Measurements from ENCODE around the gene FLT1.

Gene FLT1

DNA sequence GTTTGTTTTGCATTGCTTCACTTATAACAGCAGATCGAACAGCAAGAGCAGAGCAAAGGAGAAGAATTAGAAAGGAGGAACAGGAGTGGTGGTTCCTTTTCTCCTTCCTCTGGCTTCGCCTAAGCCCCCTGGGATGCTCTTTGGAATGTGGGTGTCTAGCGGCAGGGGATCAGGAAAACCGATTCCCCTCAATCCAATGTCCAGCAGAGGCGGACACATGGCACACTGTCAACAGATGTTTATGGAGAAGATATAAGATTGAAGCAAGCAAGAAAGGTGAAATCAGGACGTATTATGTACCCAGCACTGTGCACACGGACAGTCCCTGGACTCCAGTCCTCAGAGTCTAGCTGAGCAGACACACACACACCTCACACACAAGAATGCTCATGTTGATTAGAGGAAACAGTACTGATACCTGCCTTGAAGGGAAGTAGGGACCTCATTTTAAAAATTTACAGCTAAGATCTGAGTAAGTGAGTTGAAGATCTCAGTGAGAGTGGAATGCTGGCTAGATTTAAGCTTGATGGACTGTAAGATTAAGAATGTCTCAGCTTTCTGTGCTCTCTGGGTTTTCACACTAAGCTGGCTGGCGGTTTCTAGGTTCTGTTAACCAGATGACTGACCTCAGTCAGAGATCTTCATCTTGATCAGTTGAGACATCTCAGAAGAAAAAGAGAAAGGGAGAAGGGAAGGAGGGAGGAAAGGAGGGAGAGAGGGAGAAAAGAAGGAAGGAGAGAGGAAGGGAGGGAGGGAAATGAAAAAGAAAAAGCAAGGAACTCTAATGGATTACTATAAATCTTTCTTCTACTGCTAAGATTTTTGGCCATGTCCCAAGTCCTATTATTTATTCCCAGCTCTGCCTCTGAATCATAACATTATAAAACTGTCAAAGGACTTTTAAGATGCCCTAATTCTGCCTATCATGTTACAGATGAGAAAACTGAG is 44.8 kb downstream of the FLT1 start:
- TF ChIP-seq, protein P1, sequence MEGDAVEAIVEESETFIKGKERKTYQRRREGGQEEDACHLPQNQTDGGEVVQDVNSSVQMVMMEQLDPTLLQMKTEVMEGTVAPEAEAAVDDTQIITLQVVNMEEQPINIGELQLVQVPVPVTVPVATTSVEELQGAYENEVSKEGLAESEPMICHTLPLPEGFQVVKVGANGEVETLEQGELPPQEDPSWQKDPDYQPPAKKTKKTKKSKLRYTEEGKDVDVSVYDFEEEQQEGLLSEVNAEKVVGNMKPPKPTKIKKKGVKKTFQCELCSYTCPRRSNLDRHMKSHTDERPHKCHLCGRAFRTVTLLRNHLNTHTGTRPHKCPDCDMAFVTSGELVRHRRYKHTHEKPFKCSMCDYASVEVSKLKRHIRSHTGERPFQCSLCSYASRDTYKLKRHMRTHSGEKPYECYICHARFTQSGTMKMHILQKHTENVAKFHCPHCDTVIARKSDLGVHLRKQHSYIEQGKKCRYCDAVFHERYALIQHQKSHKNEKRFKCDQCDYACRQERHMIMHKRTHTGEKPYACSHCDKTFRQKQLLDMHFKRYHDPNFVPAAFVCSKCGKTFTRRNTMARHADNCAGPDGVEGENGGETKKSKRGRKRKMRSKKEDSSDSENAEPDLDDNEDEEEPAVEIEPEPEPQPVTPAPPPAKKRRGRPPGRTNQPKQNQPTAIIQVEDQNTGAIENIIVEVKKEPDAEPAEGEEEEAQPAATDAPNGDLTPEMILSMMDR (IDR thresholded peaks at IDR 0.05; ENCODE audit: insufficient read depth, low read depth, low read length, missing control alignments) = no peak
- no peak for DNase-seq (ENCODE audit: low read depth)
- no peak overlapping the region for H3K4me3 ChIP-seq (ENCODE audit: low read length)

DNA sequence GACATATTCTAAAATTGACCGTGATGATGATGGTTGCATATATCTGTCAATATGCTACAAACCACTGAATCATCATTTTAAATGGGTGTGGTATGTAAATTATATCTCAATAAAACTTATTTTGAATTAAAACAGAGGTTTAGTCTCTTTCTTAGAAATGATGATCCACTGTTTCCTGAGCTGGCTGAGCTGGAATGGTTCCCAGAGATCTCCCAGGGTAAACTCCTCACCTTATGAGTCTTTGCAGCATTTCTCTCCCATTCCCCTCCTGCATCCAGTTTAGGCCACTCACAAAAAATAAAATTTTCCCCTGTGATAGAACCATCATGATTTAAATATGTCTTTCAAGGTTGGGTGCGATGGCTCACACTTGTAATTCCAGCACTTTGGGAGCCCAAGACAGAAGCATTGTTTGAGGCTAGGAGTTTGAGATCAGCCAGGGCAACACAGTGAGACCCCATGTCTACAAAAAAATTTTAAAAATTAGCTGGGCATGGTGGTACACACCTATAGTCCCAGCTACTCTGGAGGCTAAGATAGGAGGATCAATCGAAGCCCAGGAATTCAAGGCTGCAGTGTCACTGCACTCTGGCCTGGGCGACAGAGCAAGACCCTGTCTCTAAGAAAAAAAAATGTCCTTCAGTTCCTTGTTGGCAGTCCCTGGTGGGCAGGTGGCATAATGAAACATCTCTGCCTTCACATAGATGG is 46.1 kb downstream of the FLT1 start:
- TF ChIP-seq, protein P1 (IDR thresholded peaks at IDR 0.05; ENCODE audit: insufficient read depth, low read depth, low read length, missing control alignments) = no peak
- no peak overlapping the region for H3K4me3 ChIP-seq (ENCODE audit: low read length)

DNA sequence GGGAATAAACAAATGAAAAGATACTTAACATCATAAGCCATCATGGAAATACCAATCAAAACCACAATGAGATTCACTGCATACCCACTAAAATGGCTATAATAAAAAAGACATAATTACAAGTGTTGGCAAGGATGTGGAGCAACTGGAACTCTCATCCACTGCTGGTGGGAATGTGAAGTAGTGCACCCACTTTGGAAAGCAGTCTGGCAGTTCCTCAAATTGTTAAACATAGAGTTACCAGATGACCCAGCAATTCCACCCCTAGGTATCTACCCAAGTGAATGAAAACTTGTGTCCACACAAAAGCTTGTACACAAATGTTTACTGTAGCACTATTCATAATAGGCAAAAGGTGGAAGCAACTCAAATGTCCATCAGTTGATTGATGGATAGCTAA is 46.9 kb downstream of the FLT1 start:
- no peak for DNase-seq (ENCODE audit: low read depth)
- TF ChIP-seq, protein P1 (IDR thresholded peaks at IDR 0.05; ENCODE audit: insufficient read depth, low read depth, low read length, missing control alignments) = no peak
- no peak overlapping the region for H3K4me3 ChIP-seq (ENCODE audit: low read length)

More for the DNA sequence above, 46.1 kb downstream of the FLT1 start:
- no peak for DNase-seq (ENCODE audit: low read depth)

DNA sequence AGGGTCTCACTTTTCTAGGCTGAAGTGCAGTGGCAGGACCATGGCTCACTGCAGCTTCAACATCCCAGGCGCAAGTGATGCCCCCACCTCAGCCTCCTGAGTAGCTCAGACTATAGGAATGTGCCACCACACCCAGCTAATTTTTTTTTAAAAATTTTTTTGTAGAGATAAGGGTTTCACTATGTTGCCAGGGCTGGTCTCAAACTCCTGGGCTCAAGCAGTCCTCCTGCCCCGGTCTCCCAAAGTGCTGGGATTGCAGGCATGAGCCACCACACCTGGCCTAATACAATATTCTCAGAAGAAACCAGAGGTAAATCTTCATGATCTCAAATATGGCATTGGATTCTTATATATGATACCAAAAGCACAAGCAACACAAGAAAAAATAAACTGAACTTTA is 47.7 kb downstream of the FLT1 start:
- no peak for DNase-seq (ENCODE audit: low read depth)
- TF ChIP-seq, protein P1 (IDR thresholded peaks at IDR 0.05; ENCODE audit: insufficient read depth, low read depth, low read length, missing control alignments) = no peak
- no peak overlapping the region for H3K4me3 ChIP-seq (ENCODE audit: low read length)

DNA sequence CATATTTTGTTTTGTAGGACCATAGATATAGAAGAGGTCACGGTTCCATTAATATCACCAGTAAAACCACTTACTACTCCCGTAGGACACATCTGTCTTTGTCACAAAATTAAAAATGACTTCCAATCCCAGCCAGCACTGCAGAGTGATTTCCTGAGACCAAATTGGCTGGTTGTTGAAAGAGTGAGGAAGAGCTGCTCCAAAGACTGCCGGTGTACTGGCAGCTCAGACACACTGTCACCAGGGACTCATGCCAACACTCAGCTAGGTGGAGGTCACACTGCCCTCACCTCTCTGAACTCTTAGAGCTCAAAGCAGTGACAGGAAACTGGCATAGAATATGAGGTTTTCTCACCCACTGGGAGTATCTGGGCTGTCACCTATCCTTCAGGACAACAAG is 52.1 kb downstream of the FLT1 start:
- TF ChIP-seq, protein P1 (IDR thresholded peaks at IDR 0.05; ENCODE audit: insufficient read depth, low read depth, low read length, missing control alignments) = no peak

DNA sequence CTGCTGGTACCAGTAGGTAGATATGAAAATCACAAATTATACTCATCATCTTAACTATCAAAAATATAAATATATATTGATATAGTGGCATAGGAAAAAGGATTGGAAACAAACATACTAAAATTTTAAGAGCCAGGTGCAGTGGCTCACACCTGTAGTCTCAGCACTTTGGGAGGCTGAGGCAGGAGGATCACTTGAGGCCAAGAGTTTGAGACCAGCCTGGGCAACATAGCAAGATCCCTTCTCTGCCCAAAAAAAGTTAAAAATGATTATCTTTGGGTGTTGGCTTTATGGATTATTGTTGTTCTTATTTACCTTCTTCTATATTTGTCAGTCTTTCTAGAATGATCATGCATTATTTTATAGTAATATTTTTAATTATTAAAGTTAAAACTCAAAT is 53.4 kb downstream of the FLT1 start:
- TF ChIP-seq, protein P1 (IDR thresholded peaks at IDR 0.05; ENCODE audit: insufficient read depth, low read depth, low read length, missing control alignments) = no peak
- no peak overlapping the region for H3K4me3 ChIP-seq (ENCODE audit: low read length)
- no peak for DNase-seq (ENCODE audit: low read depth)

More for the DNA sequence above, 52.1 kb downstream of the FLT1 start:
- no peak overlapping the region for H3K4me3 ChIP-seq (ENCODE audit: low read length)
- no peak for DNase-seq (ENCODE audit: low read depth)

Measured in epithelial cell of esophagus (primary cell).